GM21529 (cell line): ENCODE measurements around the gene KCNQ1.
"Not testable (repeated sequence)": the region's sequence is repeated elsewhere in the genome, so short reads cannot be mapped to it uniquely, and the experiment has no call there.

ENCODE experiments used
- ATAC-seq: cut with Tn5 transposase; IDR thresholded peaks from one replicate; pipeline ENCODE4 v1.9.1; 2021; ENCODE audit not compliant: unreplicated experiment

The KCNQ1 gene

DNA sequence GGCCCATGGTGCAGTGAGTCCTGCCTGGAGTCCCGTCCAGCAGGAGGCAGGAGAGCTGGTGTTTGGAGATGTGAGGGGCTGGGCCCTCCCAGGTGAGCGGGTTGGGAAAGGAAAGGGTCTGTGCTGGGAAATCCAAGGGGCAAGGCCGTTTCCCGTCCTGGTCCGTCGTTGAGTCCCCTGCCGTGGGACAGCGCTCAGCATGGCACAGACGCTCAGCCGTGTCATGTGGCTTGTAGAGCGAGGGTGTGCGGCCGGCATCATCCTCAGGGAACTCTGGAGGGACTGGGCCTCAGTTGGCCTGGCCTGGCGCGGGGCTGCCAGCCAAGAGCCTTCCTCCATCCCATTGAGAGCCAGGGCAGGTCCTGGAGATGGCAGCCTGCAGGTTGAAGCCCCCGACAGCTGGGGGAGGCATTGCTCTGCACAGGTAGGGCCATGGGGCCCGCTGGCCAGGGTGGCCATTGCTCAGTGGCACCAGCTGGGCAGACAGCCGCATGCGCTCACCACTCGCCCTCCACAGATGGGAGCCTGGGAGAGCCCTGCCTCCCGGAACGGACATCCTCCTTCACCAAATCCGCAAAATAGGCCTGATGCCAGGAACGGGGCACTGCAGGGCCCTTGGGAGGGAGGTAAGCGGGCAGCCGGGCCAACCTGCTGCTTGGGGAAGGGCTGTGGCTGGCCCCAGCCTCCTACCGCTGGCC, 28.7 kb downstream of the KCNQ1 start:
- no peak for ATAC-seq

DNA sequence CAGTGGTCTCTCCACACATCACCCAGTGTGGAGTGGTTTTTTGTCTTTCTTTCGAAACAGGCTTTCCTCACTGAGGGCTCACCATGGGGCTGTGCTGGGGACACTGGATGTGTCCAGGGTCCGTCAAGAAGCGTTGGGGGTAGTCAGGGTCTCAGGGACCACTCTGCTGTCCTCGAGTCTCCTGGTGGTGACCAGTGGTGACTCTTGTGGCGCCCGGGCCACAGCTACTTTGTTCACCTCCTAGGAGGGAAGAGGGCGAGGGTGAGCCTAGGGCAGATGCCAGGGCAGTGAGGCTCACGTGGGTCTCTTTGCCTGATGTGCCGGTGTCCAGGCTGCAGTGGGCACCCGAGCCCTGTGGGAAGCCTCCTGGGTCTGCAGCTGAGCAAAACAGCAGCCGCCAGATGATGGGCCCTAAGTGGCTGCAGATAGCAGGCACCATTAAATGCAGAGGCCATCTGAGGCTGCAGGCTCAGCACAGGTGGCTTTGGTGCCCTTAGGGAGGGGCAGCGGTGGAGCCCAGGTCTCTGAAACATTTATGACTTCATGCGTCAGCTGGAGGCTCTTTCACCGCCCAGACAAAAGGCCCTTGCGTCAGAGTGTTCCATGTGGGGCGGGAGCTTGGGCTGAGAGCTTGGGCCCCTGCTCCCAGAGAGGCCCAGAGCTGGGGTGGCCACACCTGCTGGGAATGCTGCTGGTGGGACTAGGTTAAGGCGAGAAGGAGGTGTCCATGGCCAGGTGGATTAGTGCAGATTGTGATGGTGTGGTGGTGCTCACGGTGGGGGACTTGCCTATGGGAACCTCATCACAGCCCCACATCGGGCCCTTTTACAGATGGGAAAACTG, 29.5 kb downstream of the KCNQ1 start:
- ATAC-seq, result no peak

DNA sequence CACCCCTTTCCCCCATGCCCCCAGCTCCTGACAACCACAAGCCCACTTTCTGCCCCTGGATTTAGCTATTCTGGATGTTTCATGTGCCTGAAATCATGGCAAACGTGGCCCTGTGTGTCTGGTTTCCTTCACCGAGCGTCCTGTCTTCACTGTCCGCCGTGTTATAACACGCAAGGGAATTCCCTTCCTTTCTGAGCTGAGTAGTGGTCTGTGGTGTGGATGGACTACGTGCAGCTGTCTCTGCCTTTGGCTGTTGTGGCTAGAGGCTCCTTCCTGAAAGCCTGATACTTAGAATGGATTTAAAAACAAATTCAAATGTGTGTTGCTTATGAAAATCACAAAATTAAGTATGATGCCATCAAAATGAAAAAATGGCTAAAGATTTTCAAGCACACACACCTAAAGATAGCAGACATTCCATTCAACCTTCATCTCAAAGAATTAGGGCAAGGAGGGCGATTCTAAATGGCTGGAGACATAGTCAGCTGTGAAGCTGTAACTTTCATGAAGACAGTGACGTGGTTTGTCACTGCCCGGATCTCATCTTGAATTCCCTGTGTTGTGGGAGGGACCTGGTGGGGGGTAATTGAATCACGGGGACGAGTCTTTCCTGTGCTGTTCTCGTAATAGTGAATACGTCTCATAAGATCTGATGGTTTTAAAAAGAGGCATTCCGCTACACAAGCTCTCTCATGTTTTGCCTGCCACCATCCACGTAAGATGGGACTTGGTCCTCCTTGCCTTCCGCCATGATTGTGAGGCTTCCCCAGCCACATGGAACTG, 30.5 kb downstream of the KCNQ1 start:
- no peak for ATAC-seq

DNA sequence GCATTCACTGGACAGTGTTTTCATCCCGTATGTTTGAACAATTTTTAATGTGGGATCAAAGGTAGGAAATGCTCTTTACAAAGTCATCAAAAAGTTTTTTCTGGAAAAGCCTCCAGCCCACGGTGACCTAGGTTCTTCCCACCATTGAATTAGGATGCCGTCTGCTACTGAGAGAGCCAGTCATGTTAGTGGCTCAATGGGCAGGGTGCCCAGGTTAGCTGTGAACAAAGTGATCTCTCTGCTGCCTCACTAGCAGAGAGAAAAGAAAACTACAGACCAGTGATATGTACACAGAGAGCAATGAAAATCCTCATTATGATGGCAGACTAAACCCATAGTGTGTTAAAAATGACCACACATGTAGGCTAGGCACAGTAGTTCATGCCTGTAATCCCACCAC, 32.4 kb downstream of the KCNQ1 start:
- no peak for ATAC-seq

DNA sequence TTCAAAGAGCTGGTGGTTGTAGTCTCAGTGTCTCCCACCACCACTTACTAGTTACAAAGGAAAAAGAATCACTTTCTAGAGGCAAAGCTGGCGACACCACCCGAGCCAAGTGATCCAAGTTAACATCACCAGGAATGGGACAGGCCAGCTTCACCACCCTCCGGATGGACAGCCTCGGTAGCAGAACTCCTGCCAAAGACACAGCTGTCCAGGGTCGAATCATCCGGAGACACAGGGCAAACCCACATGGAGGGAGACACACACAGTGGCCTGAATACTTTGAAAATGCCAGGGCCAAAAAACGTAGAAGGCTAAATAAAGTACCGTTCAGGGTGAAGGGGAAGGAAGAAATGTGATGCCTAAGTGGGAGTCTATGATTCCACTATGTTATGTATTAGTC, 33.1 kb downstream of the KCNQ1 start:
- no peak for ATAC-seq

DNA sequence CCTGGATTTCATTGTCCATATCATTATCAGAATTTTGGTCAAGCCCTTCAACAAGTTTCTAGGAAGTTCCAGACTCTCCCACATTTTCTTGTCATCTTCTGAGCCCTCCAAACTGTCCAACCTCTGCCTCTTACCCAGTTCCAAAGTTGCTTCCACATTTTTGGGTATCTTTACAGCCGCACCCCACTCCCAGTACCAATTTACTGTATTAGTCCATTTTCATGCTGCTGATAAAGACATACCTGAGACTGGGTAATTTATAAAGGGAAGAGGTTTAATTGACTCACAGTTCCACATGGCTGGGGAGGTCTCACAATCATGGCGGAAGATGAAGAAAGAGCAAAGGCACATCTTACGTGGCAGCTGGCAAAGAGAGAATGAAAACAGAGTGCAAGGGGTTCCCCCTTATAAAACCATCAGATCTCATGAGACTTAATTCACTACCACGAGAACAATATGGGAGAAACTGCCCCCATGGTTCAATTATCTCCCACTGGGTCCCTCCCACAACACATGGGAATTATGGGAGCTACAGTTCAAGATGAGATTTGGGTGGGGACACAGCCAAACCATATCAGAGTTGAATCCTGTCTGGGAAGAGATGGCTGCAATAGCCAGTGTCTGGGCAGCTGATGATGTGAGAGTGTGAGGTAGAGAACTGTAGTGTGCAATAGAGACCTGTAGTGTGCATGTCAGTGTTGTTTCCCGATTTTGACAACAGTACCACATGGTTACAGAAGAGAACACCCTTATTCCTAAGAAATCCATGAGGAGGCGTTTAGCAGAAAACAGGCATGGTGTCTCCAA, 35.5 kb downstream of the KCNQ1 start:
- not testable (repeated sequence) for ATAC-seq

DNA sequence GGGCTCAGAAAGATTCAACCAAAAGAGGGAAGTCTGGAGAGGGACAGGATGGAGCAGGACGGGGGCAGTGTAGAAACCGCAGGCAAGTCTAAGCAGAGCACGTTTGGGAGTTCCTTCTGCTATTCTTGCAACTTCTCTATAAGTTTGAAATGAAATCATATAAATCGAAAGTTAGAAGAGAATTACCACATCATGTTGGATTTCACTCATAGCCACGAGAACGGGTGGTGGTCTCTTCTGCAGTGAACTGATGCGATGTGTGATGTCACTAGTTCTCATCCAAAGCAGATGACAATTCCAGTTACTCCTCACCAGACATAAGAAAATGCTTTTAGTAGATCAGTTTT, 36.0 kb downstream of the KCNQ1 start:
- no peak for ATAC-seq

DNA sequence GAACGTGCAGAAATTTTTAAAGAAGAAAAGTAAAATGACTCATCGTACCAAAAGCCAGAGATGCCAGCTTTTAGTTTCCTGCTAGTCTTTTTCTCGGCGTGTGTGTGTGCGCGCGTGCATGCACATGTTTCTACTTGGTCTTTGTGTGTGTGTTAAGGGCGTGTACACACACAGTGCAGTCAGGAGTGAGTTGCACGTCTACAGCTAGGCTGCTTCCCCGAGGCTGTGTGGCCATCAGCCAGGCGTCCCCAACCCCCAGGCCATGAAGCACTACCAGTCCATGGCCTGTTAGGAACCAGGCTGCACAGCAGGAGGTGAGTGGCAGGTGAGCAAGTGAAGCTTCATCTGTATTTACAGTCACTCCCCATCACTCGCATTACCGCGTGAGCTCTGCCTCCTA, 36.4 kb downstream of the KCNQ1 start:
- ATAC-seq, result no peak

DNA sequence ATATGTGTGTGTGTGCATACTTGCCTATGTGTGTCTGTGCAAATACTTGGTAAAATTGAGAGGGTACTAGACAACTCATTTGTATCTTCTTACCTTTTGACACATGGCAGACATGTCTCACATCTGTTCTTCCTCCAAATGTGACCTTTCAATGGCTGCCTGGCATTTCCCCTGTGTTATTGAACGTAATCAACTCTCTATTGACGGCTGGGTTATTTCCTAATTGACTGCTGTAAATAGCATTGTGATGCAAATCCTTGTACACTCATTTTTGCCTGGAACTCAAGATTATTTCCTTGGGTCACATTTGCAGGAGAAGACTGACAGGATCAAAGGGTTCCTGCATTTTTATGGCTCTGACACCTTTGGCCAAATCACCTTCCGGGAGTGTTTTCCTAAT, 37.4 kb downstream of the KCNQ1 start:
- ATAC-seq, result no peak

DNA sequence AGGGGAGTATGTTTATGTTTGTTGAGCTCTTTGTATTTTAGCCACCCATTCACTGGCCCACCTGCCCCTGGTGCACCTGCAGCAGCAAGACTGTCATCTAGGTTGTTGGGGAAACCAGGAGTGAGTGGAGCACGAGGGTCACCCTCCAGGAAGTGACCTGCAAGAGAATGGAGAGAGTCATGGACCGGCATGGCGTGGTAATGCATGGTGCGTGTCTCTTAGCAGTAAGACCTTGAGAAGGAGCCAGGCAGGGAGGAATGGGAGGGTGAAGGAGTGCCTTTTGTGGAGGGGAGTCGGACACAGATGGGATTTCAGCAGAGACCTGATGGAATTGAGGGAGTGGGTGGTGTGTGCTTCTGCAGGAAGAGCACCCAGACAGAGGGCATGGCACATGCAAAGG, 37.9 kb downstream of the KCNQ1 start:
- no peak for ATAC-seq

DNA sequence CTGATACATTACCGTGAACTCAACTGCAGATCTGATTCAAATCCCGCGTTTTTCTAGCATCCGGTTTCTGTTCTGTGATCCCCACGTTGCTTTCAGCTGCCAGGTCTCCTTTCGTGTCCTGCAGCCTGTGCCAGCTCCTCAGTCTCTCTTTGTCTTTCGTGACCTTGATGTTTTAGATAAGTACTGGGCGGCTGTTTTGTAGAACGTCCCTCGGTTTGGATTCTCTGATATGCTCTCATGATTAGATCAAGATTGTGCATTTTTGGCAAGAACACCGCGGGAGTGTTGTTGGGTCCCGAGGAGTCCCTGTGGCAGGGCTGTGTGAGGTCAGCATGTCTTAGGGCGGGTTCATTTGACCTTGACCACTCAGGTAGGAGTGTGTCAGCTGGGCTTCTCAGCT, 38.6 kb downstream of the KCNQ1 start:
- ATAC-seq, result no peak

DNA sequence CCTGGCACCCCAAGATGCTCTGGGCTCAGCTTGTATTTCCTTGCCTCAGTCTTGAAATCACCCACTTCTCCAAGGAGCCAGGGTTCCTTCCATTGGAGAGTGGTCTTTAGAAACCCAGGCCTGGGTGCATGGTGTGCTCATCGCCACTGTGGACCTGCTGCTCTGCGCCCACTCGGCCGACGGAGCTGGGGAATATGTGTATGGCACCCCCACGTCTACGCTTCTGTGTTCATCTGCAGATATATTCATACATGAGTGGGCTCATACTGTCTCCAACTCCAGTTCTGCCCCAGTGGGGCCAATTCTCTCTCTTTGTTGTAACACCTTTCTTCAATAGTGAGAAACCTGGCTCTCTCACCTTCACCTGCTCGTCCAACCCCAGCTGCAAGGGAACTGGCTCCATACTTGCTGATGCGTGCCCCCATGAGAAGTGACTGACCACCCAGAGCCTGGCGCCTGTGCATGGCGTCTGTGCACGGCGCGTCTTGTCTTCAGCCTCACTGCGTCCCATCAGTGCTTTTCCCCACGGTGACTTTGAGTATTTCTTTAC, 39.8 kb downstream of the KCNQ1 start:
- no peak for ATAC-seq

DNA sequence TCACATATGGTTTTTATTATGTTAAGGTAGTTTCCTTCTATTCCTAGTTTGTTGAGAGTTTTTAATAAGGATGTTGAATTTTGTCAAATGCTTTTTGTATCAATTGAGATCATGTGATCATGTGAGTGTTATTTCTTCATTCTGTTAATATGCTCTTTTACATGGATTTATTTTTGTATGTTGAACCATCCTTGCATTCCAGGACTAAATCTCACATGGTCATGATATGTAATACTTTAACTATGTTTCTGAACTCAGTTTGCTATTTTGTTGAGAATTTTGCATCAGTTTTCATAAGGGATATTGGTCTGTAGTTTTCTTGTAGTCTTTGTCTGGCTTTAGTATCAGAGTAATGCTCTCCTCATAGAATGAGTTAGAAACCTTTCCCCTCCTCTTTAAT, 43.2 kb downstream of the KCNQ1 start:
- no peak for ATAC-seq

DNA sequence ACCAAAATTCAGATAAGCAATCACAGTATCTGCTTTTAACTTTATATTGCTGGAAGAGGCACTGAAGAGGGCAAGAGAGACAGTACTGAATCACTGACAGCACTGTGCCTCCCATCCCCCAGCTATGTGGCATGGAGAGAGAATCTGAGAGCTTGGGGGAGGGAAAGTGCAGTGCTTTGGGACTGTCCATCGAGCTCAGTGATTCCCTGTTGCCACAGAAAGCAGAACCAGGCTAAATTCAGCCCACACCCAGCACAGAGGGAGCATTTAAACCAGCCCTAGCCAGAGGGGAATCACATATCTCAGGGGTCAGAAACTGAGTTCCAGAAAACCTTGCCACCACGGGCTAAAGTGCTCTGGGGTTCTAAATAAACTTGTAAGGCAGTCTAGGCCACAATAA, 44.3 kb downstream of the KCNQ1 start:
- ATAC-seq, result no peak

DNA sequence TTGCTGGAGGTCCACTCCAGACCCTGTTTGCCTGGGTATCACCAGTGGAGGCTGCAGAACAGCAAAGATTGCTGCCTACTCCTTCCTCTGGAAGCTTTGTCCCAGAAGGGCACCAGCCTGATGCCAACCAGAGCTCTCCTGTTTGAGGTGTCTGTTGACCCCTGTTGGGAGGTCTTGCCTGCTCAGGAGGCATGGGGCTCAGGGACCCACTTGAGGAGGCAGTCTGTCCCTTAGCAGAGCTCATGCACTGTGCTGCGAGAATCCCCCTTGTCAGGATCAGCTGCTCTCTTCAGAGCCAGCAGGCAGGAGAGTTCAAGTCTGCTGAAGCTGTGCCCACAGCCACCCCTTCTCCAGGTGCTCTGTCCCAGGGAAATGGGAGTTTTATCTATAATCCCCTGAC, 53.1 kb downstream of the KCNQ1 start:
- ATAC-seq, result not testable (repeated sequence)

DNA sequence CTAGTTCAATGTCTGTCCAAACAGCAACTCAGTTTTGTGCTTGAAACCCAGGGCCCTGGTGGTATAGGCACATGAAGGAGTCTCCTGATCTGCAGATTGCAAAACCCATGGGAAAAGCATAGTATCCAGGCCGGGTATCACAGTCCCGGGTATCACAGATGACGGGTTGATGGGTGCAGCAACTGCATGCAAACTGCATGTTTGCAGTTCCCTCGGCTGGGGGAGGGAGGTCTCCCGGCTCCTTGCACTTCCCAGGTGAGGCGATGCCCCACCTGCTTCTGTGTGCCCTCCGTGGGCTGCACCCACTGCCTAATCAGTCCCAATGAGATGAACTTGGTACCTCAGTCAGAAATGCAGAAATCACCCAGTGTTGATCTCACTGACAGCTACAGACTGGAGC, 53.9 kb downstream of the KCNQ1 start:
- no peak for ATAC-seq

DNA sequence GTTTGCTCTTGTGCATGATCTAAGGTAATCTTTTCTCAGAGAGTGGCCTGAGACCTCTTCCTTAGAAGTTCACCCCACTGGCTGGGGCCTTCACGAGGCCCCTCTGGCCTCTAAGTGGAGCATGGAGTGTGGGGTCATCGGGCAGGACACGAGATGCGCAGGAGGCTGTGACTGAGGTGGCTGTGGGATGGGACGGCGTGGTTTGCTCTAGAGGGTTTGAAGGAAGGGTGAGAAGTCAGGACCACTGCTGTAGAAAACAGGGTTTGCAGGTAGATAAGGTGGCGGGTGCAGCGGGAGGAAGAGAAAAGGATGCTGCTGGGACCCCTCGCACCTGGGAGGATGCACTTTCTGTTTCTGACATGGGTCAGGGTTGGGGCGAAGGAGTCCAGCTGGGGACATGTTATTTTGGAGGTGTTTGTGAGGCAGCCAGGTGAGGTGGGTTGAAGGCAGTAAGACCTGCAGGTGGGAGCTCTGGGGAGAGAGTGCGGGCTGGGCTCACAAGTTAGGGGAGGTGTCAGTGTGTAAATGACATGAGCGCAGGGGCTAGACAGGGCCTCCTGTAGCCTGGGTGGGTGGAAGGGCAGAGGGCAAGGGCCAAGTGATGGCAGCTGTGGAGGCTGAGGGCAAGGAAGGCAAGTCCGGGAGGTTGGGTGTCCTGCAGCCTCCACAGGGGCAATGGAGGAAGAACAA, 62.5 kb downstream of the KCNQ1 start:
- ATAC-seq, result no peak

DNA sequence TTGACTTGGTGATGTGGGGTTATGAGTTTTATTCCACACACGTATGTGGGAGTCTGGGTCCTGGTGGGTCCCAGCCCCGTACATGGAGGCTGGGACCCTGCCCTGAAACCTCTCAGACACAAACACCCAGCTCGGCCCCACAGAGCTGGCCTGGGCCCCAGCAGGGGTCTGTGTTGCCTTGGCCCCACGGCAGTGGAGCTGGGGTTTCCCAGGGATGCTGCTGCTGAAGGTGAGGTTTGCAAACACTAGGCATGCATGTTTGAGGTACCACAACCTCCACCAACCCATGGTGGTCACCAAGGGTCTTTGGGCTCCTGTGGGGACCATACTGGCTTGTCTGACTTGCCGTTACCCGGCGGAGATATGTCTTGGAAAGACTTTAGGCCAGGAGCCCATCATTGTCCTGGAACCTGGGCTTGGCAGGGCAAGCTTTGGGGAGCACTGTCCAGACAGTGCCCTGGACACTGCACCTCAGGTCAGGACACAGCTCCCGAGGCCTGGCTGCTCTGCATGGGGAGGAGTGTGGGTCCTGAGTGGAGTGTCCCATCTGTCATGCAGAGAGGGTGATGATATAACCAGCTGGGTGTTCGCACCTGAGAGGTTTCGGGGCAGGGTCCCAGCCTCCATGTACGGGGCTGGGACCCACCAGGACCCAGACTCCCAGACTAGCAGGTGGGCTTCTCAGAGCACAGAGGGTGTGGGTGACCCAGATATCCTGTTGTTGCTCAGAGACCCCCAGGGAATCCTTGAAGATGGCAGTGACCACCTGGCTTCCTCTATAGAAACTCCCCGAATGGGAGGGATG, 63.3 kb downstream of the KCNQ1 start:
- ATAC-seq, result no peak

DNA sequence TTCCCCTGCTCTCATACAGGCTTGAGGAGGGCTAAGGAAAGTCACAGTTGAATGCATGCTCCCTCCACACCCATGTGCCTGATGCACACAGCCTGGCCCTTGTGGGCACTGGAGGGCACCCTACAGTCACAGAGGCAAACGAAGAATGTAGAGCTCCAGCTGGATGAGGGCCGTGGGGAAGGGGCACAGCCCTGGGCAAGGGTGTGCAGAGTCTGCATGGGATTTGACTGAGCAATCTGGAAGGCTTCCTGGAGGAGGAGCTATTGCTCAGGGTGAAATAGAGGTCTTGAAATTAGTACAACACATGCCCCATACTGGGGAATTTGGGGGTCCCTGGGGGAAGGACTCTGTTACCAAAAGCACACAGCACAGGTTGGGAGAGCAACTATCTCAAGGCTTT, 64.0 kb downstream of the KCNQ1 start:
- ATAC-seq, result no peak
